ENCODE data around the gene ATP8A2.
"Not testable (repeated sequence)": the region's sequence is repeated elsewhere in the genome, so short reads cannot be mapped to it uniquely, and the experiment has no call there.

Gene ATP8A2

DNA sequence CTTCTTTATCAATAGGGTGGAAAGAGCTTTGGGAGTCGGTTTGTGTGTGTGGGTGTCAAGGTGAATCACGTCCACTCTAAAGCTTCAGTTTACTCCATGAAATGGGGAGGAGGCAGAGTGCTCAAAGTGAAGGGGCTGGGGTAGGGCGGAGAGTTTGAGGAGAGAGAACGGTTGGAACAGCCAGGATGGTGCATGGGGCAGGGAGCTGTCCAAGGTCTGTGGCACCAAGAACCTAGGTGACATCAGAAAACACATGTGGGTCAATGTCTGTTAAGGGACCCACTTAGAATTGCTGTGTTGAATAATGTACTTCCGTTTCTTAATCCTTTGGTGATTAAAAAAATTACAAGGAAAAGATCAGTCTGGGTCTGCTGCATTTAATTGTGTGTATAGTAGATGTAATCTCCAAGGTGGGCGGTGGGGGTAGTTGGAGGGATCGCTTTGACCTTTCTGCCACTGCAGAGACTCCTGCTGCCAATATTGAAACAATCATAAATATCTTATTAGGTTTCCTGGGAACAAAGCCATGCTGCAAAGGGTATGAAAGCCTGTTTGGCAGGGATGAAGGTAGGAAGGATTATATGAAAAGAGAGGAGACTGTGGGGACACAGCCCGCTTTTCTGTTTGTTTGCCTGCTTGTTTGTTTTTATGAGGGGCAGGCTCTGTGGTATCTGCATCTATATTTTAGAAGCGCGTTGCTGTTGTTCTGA, 122.3 kb downstream of the ATP8A2 start:
- DNase-seq (ENCODE audit: low read depth), result no peak
- TF ChIP-seq, protein P1, sequence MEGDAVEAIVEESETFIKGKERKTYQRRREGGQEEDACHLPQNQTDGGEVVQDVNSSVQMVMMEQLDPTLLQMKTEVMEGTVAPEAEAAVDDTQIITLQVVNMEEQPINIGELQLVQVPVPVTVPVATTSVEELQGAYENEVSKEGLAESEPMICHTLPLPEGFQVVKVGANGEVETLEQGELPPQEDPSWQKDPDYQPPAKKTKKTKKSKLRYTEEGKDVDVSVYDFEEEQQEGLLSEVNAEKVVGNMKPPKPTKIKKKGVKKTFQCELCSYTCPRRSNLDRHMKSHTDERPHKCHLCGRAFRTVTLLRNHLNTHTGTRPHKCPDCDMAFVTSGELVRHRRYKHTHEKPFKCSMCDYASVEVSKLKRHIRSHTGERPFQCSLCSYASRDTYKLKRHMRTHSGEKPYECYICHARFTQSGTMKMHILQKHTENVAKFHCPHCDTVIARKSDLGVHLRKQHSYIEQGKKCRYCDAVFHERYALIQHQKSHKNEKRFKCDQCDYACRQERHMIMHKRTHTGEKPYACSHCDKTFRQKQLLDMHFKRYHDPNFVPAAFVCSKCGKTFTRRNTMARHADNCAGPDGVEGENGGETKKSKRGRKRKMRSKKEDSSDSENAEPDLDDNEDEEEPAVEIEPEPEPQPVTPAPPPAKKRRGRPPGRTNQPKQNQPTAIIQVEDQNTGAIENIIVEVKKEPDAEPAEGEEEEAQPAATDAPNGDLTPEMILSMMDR (conservative IDR thresholded peaks at IDR 0.05; ENCODE audit: low read depth, low read length), result no peak
- H3K4me3 ChIP-seq (ENCODE audit: low read depth, low read length), result no peak overlapping the region

DNA sequence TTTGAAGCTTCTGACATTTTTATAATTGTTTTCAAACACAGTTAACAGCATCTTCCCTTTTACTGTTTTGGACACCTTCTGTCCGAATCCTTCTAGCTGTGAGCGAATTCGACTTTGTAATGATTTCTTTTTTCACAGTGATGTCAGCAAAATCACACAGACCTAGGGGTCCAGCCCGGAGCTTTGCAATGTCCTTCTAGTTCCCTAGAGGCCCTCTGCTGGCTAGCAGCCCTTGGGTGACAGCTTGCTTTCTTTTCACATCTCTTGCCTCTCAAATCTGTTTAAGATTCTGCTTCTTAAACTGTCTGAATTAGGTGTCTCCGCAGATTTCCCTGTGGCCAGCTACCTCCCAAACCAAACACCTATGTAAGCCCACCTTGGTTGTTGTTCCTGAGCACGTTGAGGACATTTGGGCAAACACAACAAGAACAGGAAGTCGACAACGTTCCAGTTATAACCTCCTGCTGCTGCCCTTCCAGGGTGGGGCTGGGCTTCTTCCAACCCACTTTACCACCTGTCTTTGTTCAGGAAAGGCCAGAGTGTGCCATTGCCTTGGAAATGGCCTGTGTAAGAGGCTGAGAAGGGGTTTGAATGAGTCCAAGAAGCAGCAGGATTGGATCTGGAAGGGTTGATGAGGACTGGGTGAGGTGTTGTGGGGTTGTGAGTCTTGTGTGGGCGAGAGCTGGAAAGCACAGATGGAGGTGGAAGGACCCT, 123.1 kb downstream of the ATP8A2 start:
- no peak overlapping the region for H3K4me3 ChIP-seq (ENCODE audit: low read depth, low read length)
- TF ChIP-seq, protein P1 (conservative IDR thresholded peaks at IDR 0.05; ENCODE audit: low read depth, low read length), result no peak
- DNase-seq (ENCODE audit: low read depth), result no peak

DNA sequence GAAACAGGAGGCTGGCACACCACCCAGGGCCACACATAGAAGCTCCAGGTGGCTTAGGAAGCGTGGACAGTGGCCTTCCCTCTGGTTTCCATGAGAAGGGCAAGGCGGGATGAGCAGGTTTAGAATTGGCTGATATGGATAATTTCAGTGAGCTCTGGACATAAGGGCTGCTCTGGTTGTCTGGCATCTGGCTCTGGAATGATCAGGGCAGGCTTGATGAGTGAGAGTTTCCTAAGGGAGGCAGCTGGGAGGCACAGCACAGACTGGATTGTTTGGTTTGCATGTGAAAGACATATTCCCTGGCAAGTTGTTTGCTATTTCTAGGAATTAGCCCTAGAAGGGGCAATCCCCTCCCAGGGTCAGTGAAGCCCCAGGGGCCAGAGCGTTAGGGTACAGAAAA, 129.5 kb downstream of the ATP8A2 start:
- no peak overlapping the region for H3K4me3 ChIP-seq (ENCODE audit: low read depth, low read length)
- TF ChIP-seq, protein P1 (conservative IDR thresholded peaks at IDR 0.05; ENCODE audit: low read depth, low read length), result no peak
- no peak for DNase-seq (ENCODE audit: low read depth)

DNA sequence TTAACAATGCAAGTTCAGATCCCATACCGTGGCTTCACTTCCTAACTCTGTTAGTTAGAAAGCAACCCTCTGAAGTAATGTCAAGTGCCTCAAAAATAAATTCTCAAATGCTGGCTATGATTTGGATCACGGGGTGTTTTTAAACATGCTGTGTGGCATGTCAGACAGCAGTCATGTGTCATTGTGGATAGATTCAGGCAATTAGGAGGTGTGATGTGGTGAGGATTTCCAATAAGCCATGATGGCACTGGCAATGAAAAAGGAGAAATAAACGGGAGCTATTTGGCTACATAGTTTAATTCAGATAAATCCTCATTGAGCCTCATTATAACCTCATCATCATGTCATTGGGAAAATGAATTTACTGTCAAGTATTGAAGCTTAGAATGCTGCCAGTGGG, 130.3 kb downstream of the ATP8A2 start:
- TF ChIP-seq, protein P1 (conservative IDR thresholded peaks at IDR 0.05; ENCODE audit: low read depth, low read length), result no peak
- no peak overlapping the region for H3K4me3 ChIP-seq (ENCODE audit: low read depth, low read length)
- DNase-seq (ENCODE audit: low read depth), result no peak

DNA sequence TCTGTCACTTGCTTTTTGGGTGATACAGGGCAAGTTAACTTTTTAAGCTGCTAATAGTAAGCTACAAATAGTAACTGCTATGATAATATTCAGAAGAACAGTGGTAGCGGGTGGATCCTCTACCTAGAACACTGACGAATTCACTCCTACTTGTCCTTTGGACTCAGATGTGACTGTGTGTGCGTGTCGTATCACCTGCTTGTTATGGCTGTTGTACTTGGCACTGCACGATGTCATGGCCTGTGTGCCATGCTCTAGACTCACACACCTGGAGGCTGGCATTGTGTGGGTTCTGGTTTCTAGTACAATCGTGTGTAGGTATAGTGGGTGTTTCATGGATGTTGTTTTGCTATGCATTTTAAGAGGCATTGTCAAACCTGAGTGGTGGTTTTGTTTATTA, 130.8 kb downstream of the ATP8A2 start:
- DNase-seq (ENCODE audit: low read depth), result no peak
- TF ChIP-seq, protein P1 (conservative IDR thresholded peaks at IDR 0.05; ENCODE audit: low read depth, low read length), result no peak
- H3K4me3 ChIP-seq (ENCODE audit: low read depth, low read length), result no peak overlapping the region

DNA sequence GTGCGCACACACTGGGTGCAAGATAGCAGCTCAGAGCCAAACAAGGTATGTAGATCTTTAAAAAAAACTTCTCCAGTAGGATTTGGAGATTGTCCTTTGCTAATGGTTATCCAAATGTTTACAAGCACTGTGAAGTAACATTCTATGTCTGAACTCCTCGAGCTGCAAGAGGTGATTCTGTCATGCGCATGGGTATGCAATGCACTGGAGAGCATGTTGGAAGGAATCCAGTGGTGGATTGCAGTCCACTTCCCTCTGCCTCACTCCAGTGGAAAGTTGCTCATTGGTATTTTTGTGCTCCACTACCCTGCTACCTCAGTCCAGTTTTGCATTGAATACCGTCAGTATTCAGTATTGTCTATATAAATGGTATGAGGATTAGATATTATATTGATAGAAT, 132.1 kb downstream of the ATP8A2 start:
- H3K4me3 ChIP-seq (ENCODE audit: low read depth, low read length), result no peak overlapping the region
- TF ChIP-seq, protein P1 (conservative IDR thresholded peaks at IDR 0.05; ENCODE audit: low read depth, low read length), result no peak

DNA sequence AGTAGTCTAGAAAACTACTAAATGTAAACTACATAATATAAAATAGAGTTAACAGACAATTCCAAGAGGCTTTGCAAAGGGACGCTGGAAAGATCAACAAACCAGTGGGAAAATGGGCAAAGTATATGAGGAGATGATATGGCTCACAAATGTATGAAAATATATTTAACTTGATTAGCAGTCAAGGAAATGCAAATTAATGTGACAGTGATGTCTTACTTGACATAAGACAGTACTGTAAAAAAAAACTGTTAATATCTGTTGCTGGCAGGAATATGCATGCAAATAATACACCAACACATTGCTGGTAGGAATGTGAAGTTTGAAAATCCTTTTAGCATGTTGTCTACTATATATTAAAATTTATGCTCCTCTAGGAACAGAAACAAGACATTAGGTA, 136.1 kb downstream of the ATP8A2 start:
- no peak overlapping the region for H3K4me3 ChIP-seq (ENCODE audit: low read depth, low read length)
- TF ChIP-seq, protein P1 (conservative IDR thresholded peaks at IDR 0.05; ENCODE audit: low read depth, low read length), result no peak
- DNase-seq (ENCODE audit: low read depth), result no peak

More for the DNA sequence above, 132.1 kb downstream of the ATP8A2 start:
- no peak for DNase-seq (ENCODE audit: low read depth)

DNA sequence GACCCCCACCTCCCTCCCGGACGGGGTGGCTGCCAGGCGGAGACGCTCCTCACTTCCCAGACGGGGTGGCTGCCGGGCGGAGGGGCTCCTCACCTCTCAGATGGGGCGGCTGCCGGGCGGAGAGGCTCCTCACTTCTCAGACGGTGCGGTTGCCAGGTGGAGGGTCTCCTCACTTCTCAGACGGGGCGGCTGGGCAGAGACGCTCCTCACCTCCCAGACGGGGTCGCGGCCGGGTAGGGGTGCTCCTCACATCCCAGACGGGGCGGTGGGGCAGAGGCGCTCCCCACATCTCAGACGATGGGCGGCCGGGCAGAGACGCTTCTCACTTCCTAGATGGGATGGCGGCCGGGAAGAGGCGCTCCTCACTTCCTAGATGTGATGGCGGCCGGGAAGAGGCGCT, 141.3 kb downstream of the ATP8A2 start:
- DNase-seq (ENCODE audit: low read depth); H3K4me3 ChIP-seq (ENCODE audit: low read depth, low read length): not testable (repeated sequence)

Data from choroid plexus epithelial cell (primary cell).